DMS153 treated with DMSO at 0.1 percent for 48 hours (cell line): ENCODE data around the gene LIG3.
"Not testable (repeated sequence)": the region's sequence is repeated elsewhere in the genome, so short reads cannot be mapped to it uniquely, and the experiment has no call there.

Experiments
- DNase-seq: peaks from one replicate; lab custom pipeline; 2025; ENCODE audit not compliant: unreplicated experiment; lab: John Stamatoyannopoulos, UW

The LIG3 gene

GRCh38 chr17:35030780-35031179, 50.5 kb downstream of the LIG3 start:
- no peak for DNase-seq

- DNase-seq = no peak
Measured at GRCh38 chr17:35038453-35038852, 58.1 kb downstream of the LIG3 start.

GRCh38 chr17:35041390-35041789, 61.1 kb downstream of the LIG3 start:
- no peak for DNase-seq

GRCh38 chr17:35044181-35044580, 63.9 kb downstream of the LIG3 start:
- DNase-seq = no peak

GRCh38 chr17:35045458-35045979, 65.2 kb downstream of the LIG3 start:
- DNase-seq = not testable (repeated sequence)

- no peak for DNase-seq
Measured at GRCh38 chr17:35046245-35046644, 65.9 kb downstream of the LIG3 start.

- no peak for DNase-seq
Measured at GRCh38 chr17:35046740-35047283, 66.5 kb downstream of the LIG3 start.

GRCh38 chr17:35048685-35049379, 68.5 kb downstream of the LIG3 start:
- no peak for DNase-seq

- no peak for DNase-seq
Measured at GRCh38 chr17:35050170-35050569, 69.9 kb downstream of the LIG3 start.

GRCh38 chr17:35051183-35051578, 70.9 kb downstream of the LIG3 start:
- DNase-seq = peak; percentile 6

- DNase-seq = no peak
Measured at GRCh38 chr17:35051579-35052240, 71.4 kb downstream of the LIG3 start.

GRCh38 chr17:35052241-35052610, 71.9 kb downstream of the LIG3 start:
- DNase-seq = no peak

GRCh38 chr17:35052780-35053179, 72.5 kb downstream of the LIG3 start:
- no peak for DNase-seq

GRCh38 chr17:35053204-35053603, 72.9 kb downstream of the LIG3 start:
- DNase-seq = no peak

- DNase-seq = no peak
Measured at GRCh38 chr17:35056013-35056412, 75.7 kb downstream of the LIG3 start.

GRCh38 chr17:35057332-35057915, 77.1 kb downstream of the LIG3 start:
- no peak for DNase-seq
